HepG2 (cell line): ENCODE results near the gene ZNF428. TPM values are rescaled to one million over a fixed set of nuclear protein-coding genes. Genes with fewer than 3 reads are reported as not detected.
A peak's percentile ranks its signal among the peaks of the same experiment; 100 is the strongest.

Source experiments
- ATAC-seq: fragments of 200-7000 bp; cut with Tn5 transposase; 3 replicates; pipeline ENCODE4 v1.9.1; 2020; ENCODE audit warnings: mild to moderate bottlenecking, moderate library complexity
- BruUV-seq: library from RNA; stranded (reverse); fragments of 400-500 nt; replicated peaks from 2 replicates; lab custom pipeline; 2021; lab: Mats Ljungman, UMichigan
- CTCF ChIA-PET: fragments of 300-600 bp; formaldehyde crosslinking; extraction: SDS; loops from one replicate; lab custom pipeline; 2021; ENCODE audit warnings: low total read pairs, inconsistent platforms, low intra/inter-chr PET ratio; lab: Yijun Ruan, JAX
- POLR2A ChIA-PET: fragments of 350-600 bp; sonication (Branson Sonifier 250); formaldehyde crosslinking; loops from one replicate; lab custom pipeline; 2020; ENCODE audit warnings: antibody characterized with exemption, inconsistent platforms; lab: Yijun Ruan, JAX
- DNase-seq: peaks from one replicate; pipeline ENCODE4 v3.0.0-alpha.2; 2015; ENCODE audit warnings: low spot score
- FAIRE-seq: peaks from 3 replicates; lab custom pipeline; 2011; peaks lifted over from hg19 to GRCh38; lab: Jason Lieb, UNC
- H2AFZ ChIP-seq: one replicate; pipeline ENCODE4 v1.6.1; 2011; ENCODE audit warnings: low read length, inconsistent platforms
- H3K27ac ChIP-seq: fragments of 300-600 bp; 3 replicates; pipeline ENCODE4 v1.8.0; 2011; ENCODE audit warnings: mixed run types, mild to moderate bottlenecking, mixed read lengths, low read length, inconsistent platforms; ENCODE audit not compliant: insufficient read depth; ENCODE audit errors: extremely low read length
- H3K27me3 ChIP-seq, 2 experiments: fragments of 200-600 bp in 1 of 2; 2 replicates in 1 of 2; 3 replicates in 1 of 2; pipeline versions ENCODE4 v1.6.0 to v1.8.0; 2011; ENCODE audit warnings: low read length in 2 of 2, mild to moderate bottlenecking in 2 of 2, moderate library complexity in 2 of 2, inconsistent platforms in 1 of 2; ENCODE audit not compliant: insufficient read depth in 2 of 2, control insufficient read depth in 1 of 2
- H3K36me3 ChIP-seq, 2 experiments: fragments of 200-600 bp in 1 of 2; replicated peaks in 1 of 2; 2 replicates in 1 of 2; 3 replicates in 1 of 2; pipeline versions ENCODE4 v1.5.1 to v1.8.0; 2011; ENCODE audit warnings: low read length in 2 of 2, inconsistent platforms in 1 of 2; ENCODE audit not compliant: insufficient read depth in 2 of 2, control insufficient read depth in 1 of 2
- H3K4me1 ChIP-seq: 2 replicates; pipeline ENCODE4 v1.5.1; 2012; ENCODE audit warnings: low read length, inconsistent platforms; ENCODE audit not compliant: insufficient read depth
- H3K4me2 ChIP-seq: 2 replicates; pipeline ENCODE4 v1.6.0; 2011; ENCODE audit warnings: low read depth, low read length, inconsistent platforms
- H3K4me3 ChIP-seq, 3 experiments: fragments of 200-600 bp in 1 of 3; sonication (generic), shearing (Covaris generic) in 1 of 3; replicated peaks in 1 of 3; 2 replicates each; pipeline ENCODE4 v1.5.1; 2011 to 2016; ENCODE audit warnings: low read length in 3 of 3, inconsistent platforms in 2 of 3, low read depth in 2 of 3, mild to moderate bottlenecking in 2 of 3, control low read depth in 1 of 3, mixed read lengths in 1 of 3; ENCODE audit not compliant: insufficient read depth in 1 of 3
- H3K79me2 ChIP-seq: one replicate; pipeline ENCODE4 v1.6.1; 2011; ENCODE audit warnings: low read length, inconsistent platforms; ENCODE audit not compliant: insufficient read depth
- H3K9ac ChIP-seq: 2 replicates; pipeline ENCODE4 v1.6.0; 2011; ENCODE audit warnings: mild to moderate bottlenecking, low read depth, low read length, inconsistent platforms; ENCODE audit not compliant: insufficient read depth
- H3K9me3 ChIP-seq: 2 replicates; pipeline ENCODE4 v1.5.1; 2012; ENCODE audit warnings: mild to moderate bottlenecking, low read length
- H4K20me1 ChIP-seq: 2 replicates; pipeline ENCODE4 v1.6.0; 2011; ENCODE audit warnings: inconsistent platforms, mild to moderate bottlenecking, low read length, moderate library complexity; ENCODE audit not compliant: insufficient read depth
- AGO1 ChIP-seq: fragments of 200-400 bp; formaldehyde crosslinking; IDR thresholded peaks from 2 replicates; pipeline ENCODE4 v1.6.1; 2017; ENCODE audit warnings: mild to moderate bottlenecking, low read depth, low read length, moderate library complexity; ENCODE audit not compliant: poor library complexity, severe bottlenecking
- CREB1 ChIP-seq, 2 experiments: fragments of 450-650 bp in 1 of 2; IDR thresholded peaks; 2 replicates each; pipeline ENCODE4 v1.6.1; 2016 to 2017; ENCODE audit warnings: control low read depth in 1 of 2, mild to moderate bottlenecking in 1 of 2, missing compliant biosample characterization in 1 of 2, missing genetic modification characterization in 1 of 2
- EED ChIP-seq: sonication (generic); formaldehyde crosslinking; IDR thresholded peaks from 2 replicates; pipeline ENCODE4 v1.5.0; 2020; ENCODE audit warnings: mild to moderate bottlenecking, missing genetic modification reagents
- FOXA3 ChIP-seq: IDR thresholded peaks from 2 replicates; pipeline ENCODE4 v1.6.1; 2016; ENCODE audit warnings: missing genetic modification reagents, missing compliant biosample characterization
- HDAC1 ChIP-seq: sonication (generic); formaldehyde crosslinking; IDR thresholded peaks from 2 replicates; pipeline ENCODE4 v1.5.1; 2020; ENCODE audit warnings: mild to moderate bottlenecking, missing genetic modification reagents
- ISL2 ChIP-seq: sonication (generic); formaldehyde crosslinking; IDR thresholded peaks from 2 replicates; pipeline ENCODE4 v1.5.0; 2020; ENCODE audit warnings: missing genetic modification reagents
- MTA1 ChIP-seq: sonication (generic); formaldehyde crosslinking; IDR thresholded peaks from 2 replicates; pipeline ENCODE4 v1.4.0; 2020; ENCODE audit warnings: missing genetic modification reagents, mild to moderate bottlenecking, borderline replicate concordance
- MXI1 ChIP-seq: IDR thresholded peaks from 3 replicates; pipeline ENCODE4 v1.6.1; 2012; ENCODE audit warnings: low read depth, low read length, inconsistent platforms, borderline replicate concordance
- POLR2A ChIP-seq, 2 experiments: IDR thresholded peaks; 2 replicates each; pipeline ENCODE4 v1.6.1; 2011; ENCODE audit warnings: low read depth in 2 of 2, low read length in 2 of 2, mild to moderate bottlenecking in 1 of 2, moderate library complexity in 1 of 2; ENCODE audit not compliant: insufficient read depth in 1 of 2
- SMC3 ChIP-seq: IDR thresholded peaks from 2 replicates; pipeline ENCODE4 v1.6.1; 2011; ENCODE audit warnings: low read length, improper control_type of control experiment
- WIZ ChIP-seq: sonication (generic); formaldehyde crosslinking; IDR thresholded peaks from 2 replicates; pipeline ENCODE4 v1.5.1; 2020; ENCODE audit warnings: mild to moderate bottlenecking, missing genetic modification reagents
- YEATS2 ChIP-seq: sonication (generic); formaldehyde crosslinking; IDR thresholded peaks from 2 replicates; pipeline ENCODE4 v1.4.0; 2020; ENCODE audit warnings: missing genetic modification reagents, borderline replicate concordance
- YY1 ChIP-seq: IDR thresholded peaks from 2 replicates; pipeline ENCODE4 v1.6.1; 2011; ENCODE audit warnings: low read length, low read depth, moderate library complexity, mild to moderate bottlenecking; ENCODE audit not compliant: insufficient read depth, insufficient replicate concordance
- ZBTB38 ChIP-seq: sonication (generic); formaldehyde crosslinking; IDR thresholded peaks from 2 replicates; pipeline ENCODE4 v1.5.1; 2020; ENCODE audit warnings: mild to moderate bottlenecking, missing genetic modification reagents
- ZBTB7B ChIP-seq: sonication (generic); formaldehyde crosslinking; IDR thresholded peaks from 2 replicates; pipeline ENCODE4 v1.4.0; 2020; ENCODE audit warnings: missing genetic modification reagents
- ZHX2 ChIP-seq, 2 experiments: sonication (generic) in 1 of 2; formaldehyde crosslinking in 1 of 2; IDR thresholded peaks; 2 replicates each; pipeline versions ENCODE4 v1.6.1 to v1.9.0; 2014 to 2022; ENCODE audit warnings: antibody characterized with exemption in 1 of 2, borderline replicate concordance in 1 of 2, inconsistent platforms in 1 of 2, low read depth in 1 of 2, missing genetic modification reagents in 1 of 2
- ZMAT3 ChIP-seq: sonication (generic); formaldehyde crosslinking; conservative IDR thresholded peaks from 2 replicates; pipeline ENCODE4 v1.7.0; 2021; ENCODE audit warnings: missing genetic modification reagents
- ZNF510 ChIP-seq: sonication (generic); formaldehyde crosslinking; IDR thresholded peaks from 2 replicates; pipeline ENCODE4 v1.4.0; 2020; ENCODE audit warnings: low read depth, mild to moderate bottlenecking, missing genetic modification reagents
- ZNF772 ChIP-seq: sonication (generic); formaldehyde crosslinking; IDR thresholded peaks from 2 replicates; pipeline ENCODE4 v1.5.0; 2020; ENCODE audit warnings: mild to moderate bottlenecking, missing genetic modification reagents
- ZNF850 ChIP-seq: sonication (generic); formaldehyde crosslinking; conservative IDR thresholded peaks from 2 replicates; pipeline ENCODE4 v1.9.0; 2021; ENCODE audit warnings: mild to moderate bottlenecking, missing genetic modification reagents
- ZSCAN30 ChIP-seq: sonication (generic); formaldehyde crosslinking; IDR thresholded peaks from 2 replicates; pipeline ENCODE4 v1.5.0; 2020; ENCODE audit warnings: mild to moderate bottlenecking, missing genetic modification reagents
- WGBS: methylation state at CpG from one replicate; pipeline ENCODE4 v1.1.6; 2017; ENCODE audit warnings: low lambda C conversion rate; 5-methylcytosine and 5-hydroxymethylcytosine counted together
- in situ Hi-C: cut with HindIII; loops from 2 replicates; pipeline ENCODE4 v1.10.0; 2017; ENCODE audit warnings: low pct_unique_long_range_greater_than_20kb; ENCODE audit not compliant: extremely low pct_ligation_motif_present
- intact Hi-C: fragments of 100-400 bp; cut with micrococcal nuclease; formaldehyde crosslinking; loops from one replicate; pipeline ENCODE4 v1.10.0; 2022; ENCODE audit not compliant: unreplicated experiment
- polyA plus RNA-seq, 8 experiments: library from polyadenylated mRNA; depleted of rRNA in 3 of 8; stranded (reverse) in 7 of 8; unstranded in 1 of 8; fragments of >200 nt; fragmentation: Illumina TruSeq in 4 of 8; extraction: Trizol in 4 of 8; gene quantifications; 2 replicates each; pipeline versions ENCODE4 v1.2.1 to v1.2.3, GENCODE V29; 2011 to 2016; ENCODE audit warnings: low read depth in 4 of 8, missing spikeins in 1 of 8, mixed read lengths in 1 of 8; ENCODE audit not compliant: insufficient read depth in 1 of 8
- total RNA-seq, 5 experiments: library from RNA; depleted of rRNA; stranded (reverse); fragments of >200 nt; fragmentation: Illumina TruSeq; extraction: Trizol; gene quantifications; 2 replicates each; pipeline ENCODE4 v1.2.3, GENCODE V29; 2016; ENCODE audit warnings: low read depth in 1 of 5

Gene ZNF428
- total and polyA plus RNA-seq, 2 of the 13 experiments (the other 11 are each of a cell fraction or from before 2014, with no cell fraction given): 10.4 to 26.9 TPM

DNA sequence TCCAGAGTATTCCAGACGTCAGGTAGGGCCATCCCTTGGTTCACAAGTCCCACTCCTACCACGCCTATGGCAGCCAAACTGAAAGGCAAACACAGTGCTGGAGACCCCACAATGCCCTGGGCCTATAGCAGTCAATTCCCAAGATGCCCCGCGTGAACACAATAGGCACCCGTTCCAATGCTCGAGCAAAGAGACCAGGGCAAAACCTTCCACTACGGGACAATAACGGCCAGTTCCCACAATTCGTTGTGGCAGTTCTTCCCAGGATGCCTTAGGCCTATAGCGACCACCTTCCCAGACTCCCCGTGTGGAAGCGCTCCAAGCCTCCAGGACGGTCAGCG, 538 bp downstream of the ZNF428 start:
- intact Hi-C loops (loop anchor here (2.0 kb wide), 1 partner anchor 16 kb away; no protein-coding TSS in a partner anchor), in situ Hi-C loops (no loop called here)
- Histone ChIP-seq H3K9me3 (no peaks in the 10 kb centered on the region), H3K36me3 (peaks cover 3 to 4% of the 10 kb centered on the region in 2 experiments; a peak in 2 of 5 replicates), H3K4me1 (peaks cover 24% of the 10 kb centered on the region), H3K79me2 (peaks cover 14% of the 10 kb centered on the region), H3K9ac (peak overlapping the region; percentile 88), H3K4me2 (peak overlapping the region; percentile 96), H4K20me1 (no peaks in the 10 kb centered on the region), H3K27me3 (no peaks in the 10 kb centered on the region), H3K4me3 (peak overlapping the region; percentile 60 to 81 (median 61)), H2AFZ (peak overlapping the region; percentile 82), H3K27ac (peak overlapping the region; percentile 96)
- ChIA-PET CTCF (no interaction called here), POLR2A (interaction anchor here (1.2 kb wide), 1 partner anchor 23 kb away, joined by 7 read pairs; the partner anchor contains the start of genes IRGQ and ZNF576)
- FAIRE-seq: peak; percentile 84
- BruUV-seq: TSS peak; percentile 81
- DNase-seq: peak; percentile 79
- WGBS: 1% methylated on average over 10 of the region's 14 CpGs
- ATAC-seq: peak; percentile 74
- TF ChIP-seq ZSCAN30 (CRISPR knock-in tag): no peak
- 0 out of 2 replicates have a peak, but pooled peaks have one; percentile 55 for TF ChIP-seq ZHX2 (IDR thresholded peaks at IDR 0.05; ENCODE audit: low read depth)
- no peak for TF ChIP-seq ZHX2 (CRISPR knock-in tag; IDR thresholded peaks at IDR 0.05; ENCODE audit: borderline replicate concordance)
- no peak for TF ChIP-seq EED (CRISPR knock-in tag)
- TF ChIP-seq ZNF510 (CRISPR knock-in tag): 0 out of 2 replicates have a peak, but pooled peaks have one; percentile 10
- no peak for TF ChIP-seq YY1
- peak; percentile 40; the same call in 1 of the 2 replicates for TF ChIP-seq ZBTB38 (CRISPR knock-in tag)
- TF ChIP-seq HDAC1: no peak
- TF ChIP-seq POLR2A (IDR thresholded peaks at IDR 0.05; ENCODE audit: insufficient read depth in 1 of 2, low read depth in 2 of 2, low read length in 2 of 2): peak; percentile 54 to 73; a peak in 3 of 4 replicates
- TF ChIP-seq YEATS2 (CRISPR knock-in tag): peak; percentile 80
- peak; percentile 18; the same call in 1 of the 2 replicates for TF ChIP-seq FOXA3 (CRISPR knock-in tag)
- TF ChIP-seq ISL2 (CRISPR knock-in tag): peak; percentile 14; the same call in 1 of the 2 replicates
- TF ChIP-seq CREB1 (IDR thresholded peaks at IDR 0.05): no peak
- TF ChIP-seq CREB1 (CRISPR knock-in tag; IDR thresholded peaks at IDR 0.05): peak; percentile 65
- TF ChIP-seq ZBTB7B (CRISPR knock-in tag): peak; percentile 3; the same call in 1 of the 2 replicates
- no peak for TF ChIP-seq MXI1
- TF ChIP-seq ZMAT3 (CRISPR knock-in tag): 0 out of 2 replicates have a peak, but pooled peaks have one; percentile 15
- no peak for TF ChIP-seq SMC3
- no peak; the same call in 1 of the 2 replicates for TF ChIP-seq MTA1
- TF ChIP-seq ZNF772 (CRISPR knock-in tag): peak; percentile 59; the same call in 1 of the 2 replicates
- no peak for TF ChIP-seq WIZ (CRISPR knock-in tag)
- no peak for TF ChIP-seq AGO1
- TF ChIP-seq ZNF850 (CRISPR knock-in tag): no peak
